Measurements from ENCODE around the gene AGAP5. TPM values are rescaled to one million over a fixed set of nuclear protein-coding genes. Genes with fewer than 3 reads are reported as not detected.
A peak's percentile ranks its signal among the peaks of the same experiment; 100 is the strongest.

AGAP5 gene
- total and polyA plus RNA-seq, 10 of the 15 experiments (the other 5 are each of a cell fraction or from before 2014, with no cell fraction given): 0.68 to 8.5 (median 6.7) TPM; not detected in 1

GRCh38 chr10:73743905-73744663, 46.2 kb upstream of the AGAP5 start, which contains the start of gene SEC24C (continued):
- TF ChIP-seq IKZF2 (IDR thresholded peaks at IDR 0.05) (peak; percentile 49 to 57), USF2 (IDR thresholded peaks at IDR 0.05; ENCODE audit: borderline replicate concordance, low read depth, low read length) (no peak), SUZ12 (IDR thresholded peaks at IDR 0.05; ENCODE audit: unreplicated experiment) (no peak), BCLAF1 (IDR thresholded peaks at IDR 0.05) (no peak), E4F1 (IDR thresholded peaks at IDR 0.05; ENCODE audit: borderline replicate concordance, partially characterized antibody) (peak; percentile 86), ZSCAN29 (IDR thresholded peaks at IDR 0.05) (no peak), TCF12 (IDR thresholded peaks at IDR 0.05; ENCODE audit: low read depth, low read length) (0 out of 2 replicates have a peak, but pooled peaks have one; percentile 42), RELB (IDR thresholded peaks at IDR 0.05; ENCODE audit: low read depth) (peak; percentile 89; the same call in 1 of the 2 replicates), MAX (IDR thresholded peaks at IDR 0.05; ENCODE audit: low read depth, low read length) (no peak), STAT1 (conservative IDR thresholded peaks at IDR 0.05) (0 out of 2 replicates have a peak, but pooled peaks have one; percentile 20), RAD51 (IDR thresholded peaks at IDR 0.05) (no peak), BRCA1 (IDR thresholded peaks at IDR 0.05; ENCODE audit: low read depth, low read length) (no peak), HDAC2 (IDR thresholded peaks at IDR 0.05) (no peak), ZNF384 (IDR thresholded peaks at IDR 0.05; ENCODE audit: borderline replicate concordance, low read depth, low read length) (no peak), NRF1 (conservative IDR thresholded peaks at IDR 0.05; ENCODE audit: low read depth, low read length) (peak; percentile 67), ZBTB33 (IDR thresholded peaks at IDR 0.05) (no peak), BMI1 (IDR thresholded peaks at IDR 0.05; ENCODE audit: borderline replicate concordance) (no peak), HDAC6 (IDR thresholded peaks at IDR 0.05; ENCODE audit: unreplicated experiment) (no peak), RFX5 (IDR thresholded peaks at IDR 0.05; ENCODE audit: low read depth, low read length) (no peak)
